ENCODE measurements around the gene MFSD12. TPM values are rescaled to one million over a fixed set of nuclear protein-coding genes. Genes with fewer than 3 reads are reported as not detected.

Gene MFSD12
- total RNA-seq, 1 experiment from 2014 or later: 131 TPM

GRCh38 chr19:3547767-3548282 is 9.6 kb downstream of the MFSD12 start:
- Histone ChIP-seq H3K4me3 (replicated peaks in 1 of 2; ENCODE audit: low read depth in 1 of 2, low read length in 2 of 2) (no peak overlapping the region), H3K27me3 (ENCODE audit: insufficient read depth, low read length) (no peaks in the 10 kb centered on the region), H3K9ac (ENCODE audit: low read length) (no peak overlapping the region), H4K20me1 (ENCODE audit: insufficient read depth) (peaks cover 5% of the 10 kb centered on the region; the same call in 1 of the 2 replicates), H3K9me2 (ENCODE audit: insufficient read depth) (no peaks in the 10 kb centered on the region), H3K4me2 (ENCODE audit: low read length) (no peak overlapping the region), H3K9me3 (ENCODE audit: control insufficient read depth in 1 of 2, insufficient read depth in 1 of 2, low read depth in 1 of 2, low read length in 2 of 2) (no peaks in the 10 kb centered on the region), H3K4me1 (ENCODE audit: control insufficient read depth in 1 of 2, insufficient read depth in 2 of 2, low read length in 2 of 2) (peaks cover 0 to 14% of the 10 kb centered on the region in 2 experiments; a peak in 2 of 4 replicates), H3K36me3 (ENCODE audit: control insufficient read depth in 1 of 2, insufficient read depth in 2 of 2, low read length in 2 of 2) (peaks cover 11 to 24% of the 10 kb centered on the region in 2 experiments), H2AFZ (ENCODE audit: low read depth, low read length, poor library complexity, severe bottlenecking) (no peak overlapping the region), H3K79me2 (ENCODE audit: insufficient read depth, low read length) (peaks cover 40% of the 10 kb centered on the region), H3K27ac (ENCODE audit: low read depth, low read length) (no peak overlapping the region; the same call in 1 of the 2 replicates)
- BruUV-seq (replicated peaks): no TSS peak
- ChIA-PET RAD21 (ENCODE audit: low non-redundant PET in 1 of 2, low total read pairs in 2 of 2, uncharacterized antibody in 2 of 2, unreplicated experiment in 2 of 2) (interaction anchor here in 1 of 2 experiments (1.2 kb wide), 1 partner anchor 27 kb away, joined by 3 read pairs; no protein-coding TSS in a partner anchor), POLR2A (no interaction called here), CTCF (no interaction called here)
- intact Hi-C loops (cut with micrococcal nuclease): loop anchor here (5.0 kb wide), 1 partner anchor 79 kb away; the partner anchor contains the start of gene CACTIN
- ATAC-seq: no peak
- no peak for TF ChIP-seq CTCF (IDR thresholded peaks at IDR 0.05 in 2 of 3, conservative IDR thresholded peaks at IDR 0.05 in 1 of 3; ENCODE audit: borderline replicate concordance in 1 of 3, insufficient read depth in 1 of 3, low read depth in 2 of 3, low read length in 2 of 3)
- TF ChIP-seq SRF (IDR thresholded peaks at IDR 0.05; ENCODE audit: low read depth): no peak
- no peak for TF ChIP-seq CEBPB (IDR thresholded peaks at IDR 0.05; ENCODE audit: low read depth)
- TF ChIP-seq ELF1 (IDR thresholded peaks at IDR 0.05; ENCODE audit: borderline replicate concordance, low read depth): no peak
- no peak for TF ChIP-seq ATF3 (IDR thresholded peaks at IDR 0.05)
- no peak for TF ChIP-seq TCF7L2 (IDR thresholded peaks at IDR 0.05; ENCODE audit: borderline replicate concordance, extremely low read depth, insufficient read depth, insufficient read length)
- TF ChIP-seq POLR2AphosphoS5 (IDR thresholded peaks at IDR 0.05; ENCODE audit: low read depth, low read length): no peak
- TF ChIP-seq SIN3A (IDR thresholded peaks at IDR 0.05; ENCODE audit: low read depth): no peak
- no peak for TF ChIP-seq JUND (IDR thresholded peaks at IDR 0.05)
- TF ChIP-seq EZH2phosphoT487 (IDR thresholded peaks at IDR 0.05; ENCODE audit: borderline replicate concordance): no peak
- no peak for DNase-seq (ENCODE audit: low read depth, low spot score)
